NCI-H2196 (cell line): ENCODE results near the gene NAV2.
A peak's percentile ranks its signal among the peaks of the same experiment; 100 is the strongest.

Experiments
- DNase-seq: peaks from one replicate; lab custom pipeline; 2025; ENCODE audit not compliant: unreplicated experiment; lab: John Stamatoyannopoulos, UW

The NAV2 gene

DNA sequence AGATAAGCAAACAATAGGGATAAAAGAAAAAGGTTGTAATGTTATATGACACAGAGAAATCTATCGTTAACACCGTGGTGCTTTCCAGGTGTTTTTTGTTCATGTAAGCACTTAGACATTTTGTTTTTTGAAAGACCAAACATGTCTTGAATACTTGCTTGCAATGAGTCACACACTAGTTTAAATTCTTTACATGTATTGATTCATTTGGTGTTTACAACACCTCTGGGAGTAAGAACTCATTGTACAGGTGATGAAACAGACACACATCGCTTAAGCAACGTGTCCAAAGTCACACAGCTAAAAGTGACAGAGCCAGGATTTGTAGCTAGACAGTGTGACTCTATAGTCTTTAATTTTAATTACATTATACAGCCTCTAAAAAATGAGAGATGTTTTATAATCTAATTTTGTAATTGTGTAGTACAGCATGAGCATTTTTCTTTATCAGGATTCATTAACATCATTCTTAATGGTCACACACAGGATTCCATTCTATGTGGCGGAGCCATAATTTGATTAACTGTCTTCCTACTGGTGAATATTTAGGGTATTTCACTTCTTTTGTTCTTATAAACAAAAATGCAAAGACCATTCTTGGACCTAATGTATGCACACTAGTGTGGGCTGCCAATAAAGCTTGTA lies 298.8 kb downstream of the NAV2 start:
- DNase-seq, result no peak

DNA sequence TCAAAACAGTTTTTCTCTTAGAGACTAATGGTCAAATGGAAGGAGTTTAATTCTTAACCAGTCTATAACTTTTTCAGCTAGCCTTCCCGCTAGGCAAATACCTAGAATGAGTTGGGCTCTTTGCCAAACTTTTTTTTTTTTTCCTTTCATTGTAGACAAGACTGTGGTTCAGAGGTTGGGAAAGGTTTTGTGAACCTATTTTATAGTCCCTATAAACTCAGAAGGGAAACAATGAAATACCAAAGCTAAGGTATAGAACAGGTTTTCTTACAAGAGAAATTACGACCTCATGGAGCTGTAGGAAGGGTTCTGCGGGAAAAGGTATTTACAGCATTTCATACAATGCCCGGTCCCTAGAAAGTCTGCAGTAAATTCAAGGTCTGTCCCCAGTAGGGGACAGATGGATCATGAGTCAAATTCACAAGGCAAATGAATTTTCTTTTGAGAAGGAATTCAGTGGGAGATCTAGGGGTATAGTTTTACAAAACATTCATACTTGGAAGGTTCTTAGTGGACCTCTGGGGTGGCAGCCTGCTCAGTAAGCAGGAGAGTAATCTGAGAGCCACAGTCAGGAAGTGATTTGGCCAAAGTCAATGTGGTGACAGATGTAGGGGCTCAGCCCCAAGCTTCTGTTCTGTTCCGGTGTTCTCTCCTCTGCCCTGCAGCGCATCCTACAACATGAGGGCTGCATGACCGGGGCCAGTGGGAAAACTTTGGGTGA lies 300.9 kb downstream of the NAV2 start:
- peak; percentile 55 for DNase-seq

DNA sequence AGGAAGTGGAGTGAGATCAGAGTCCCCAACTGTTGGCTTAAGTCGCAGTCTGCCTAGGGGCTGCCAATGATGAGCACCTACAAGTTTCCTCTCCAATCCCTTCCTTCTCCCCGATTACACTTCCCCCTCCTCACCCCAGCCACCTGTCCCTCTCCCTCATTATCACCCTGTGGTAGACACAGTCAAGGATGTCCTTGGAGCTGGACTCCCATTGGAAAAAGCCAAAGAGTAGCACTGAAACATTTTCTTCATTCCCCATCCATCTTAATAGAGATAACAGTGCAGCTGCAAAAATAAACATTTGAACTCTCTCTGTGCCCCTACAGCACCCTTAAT lies 301.4 kb downstream of the NAV2 start:
- DNase-seq, result no peak

DNA sequence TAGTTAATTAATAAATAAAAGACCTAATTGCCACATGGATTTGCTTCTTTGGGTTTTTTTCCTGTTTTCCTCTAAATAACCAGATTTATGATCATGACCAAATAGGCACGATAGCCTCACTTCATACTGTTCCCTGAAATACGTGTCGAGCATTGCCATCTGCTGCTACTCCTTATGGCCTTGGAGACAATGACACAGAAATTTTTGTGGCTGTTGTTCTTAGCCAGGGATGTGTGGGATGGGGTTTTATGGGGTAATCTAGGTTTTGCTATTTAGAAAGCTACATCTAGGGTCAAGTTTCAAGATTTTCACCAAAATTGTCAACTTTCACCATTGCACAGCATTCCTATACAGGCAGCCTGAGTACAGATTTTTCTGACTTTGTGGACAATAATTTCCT lies 302.5 kb downstream of the NAV2 start:
- no peak for DNase-seq

DNA sequence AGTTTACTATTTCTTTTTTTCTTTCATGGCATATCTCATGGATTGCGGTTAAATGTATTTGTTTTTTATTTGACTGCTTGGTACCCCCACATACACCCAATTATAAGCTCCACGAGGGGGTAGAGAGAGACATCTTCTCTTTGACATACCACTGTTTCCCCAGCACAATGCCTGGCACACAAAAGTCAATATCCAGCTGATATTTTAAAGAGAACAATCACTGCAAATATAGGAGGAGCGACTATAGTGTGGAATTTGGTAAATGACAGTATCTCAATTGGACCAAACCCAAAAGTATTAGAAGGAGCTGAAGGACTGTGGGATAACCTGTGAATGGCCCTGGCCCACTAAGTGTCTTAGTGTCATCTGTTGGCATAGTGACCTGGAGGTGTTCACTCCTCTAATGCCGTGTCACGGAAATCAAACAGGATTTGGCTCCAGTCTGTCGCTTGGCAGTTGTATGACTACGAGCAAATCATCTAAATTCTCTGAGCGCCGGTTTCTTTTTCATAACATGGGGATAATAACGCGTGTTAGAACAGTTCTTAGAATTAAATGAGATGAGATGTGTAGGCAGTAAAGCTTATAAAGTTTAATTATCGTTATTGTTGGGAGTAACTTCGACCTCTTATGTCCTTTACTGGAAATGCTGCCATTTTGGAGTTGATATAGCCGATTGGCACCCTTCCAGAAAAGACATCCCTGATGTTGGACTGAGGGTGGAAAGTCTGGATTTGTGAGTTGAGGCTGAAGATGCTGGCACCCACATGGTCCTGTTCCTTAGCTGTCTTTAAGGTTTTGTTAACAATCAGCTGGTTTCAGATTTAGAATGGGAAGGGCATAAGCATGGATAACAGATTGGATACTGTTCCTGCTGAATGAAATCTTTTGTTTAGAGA lies 303.1 kb downstream of the NAV2 start:
- peak; percentile 59 for DNase-seq

DNA sequence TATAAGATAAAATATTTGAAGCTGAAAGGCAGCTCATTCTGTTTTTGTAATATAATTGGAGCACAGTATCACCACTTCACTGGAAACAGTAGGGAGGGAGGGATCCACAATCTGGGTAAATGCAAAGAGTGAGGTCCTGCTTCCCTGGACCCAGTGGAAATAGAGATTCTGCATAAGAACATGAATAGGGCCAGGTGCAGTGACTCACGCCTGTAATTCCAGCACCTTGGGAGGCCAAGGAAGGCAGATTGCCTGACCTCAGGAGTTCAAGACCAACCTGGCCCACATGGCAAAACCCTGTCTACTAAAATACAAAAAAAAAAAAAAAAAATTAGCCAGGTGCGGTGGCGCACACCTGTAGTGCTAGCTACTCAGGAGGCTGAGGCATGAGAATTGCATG lies 303.9 kb downstream of the NAV2 start:
- no peak for DNase-seq

DNA sequence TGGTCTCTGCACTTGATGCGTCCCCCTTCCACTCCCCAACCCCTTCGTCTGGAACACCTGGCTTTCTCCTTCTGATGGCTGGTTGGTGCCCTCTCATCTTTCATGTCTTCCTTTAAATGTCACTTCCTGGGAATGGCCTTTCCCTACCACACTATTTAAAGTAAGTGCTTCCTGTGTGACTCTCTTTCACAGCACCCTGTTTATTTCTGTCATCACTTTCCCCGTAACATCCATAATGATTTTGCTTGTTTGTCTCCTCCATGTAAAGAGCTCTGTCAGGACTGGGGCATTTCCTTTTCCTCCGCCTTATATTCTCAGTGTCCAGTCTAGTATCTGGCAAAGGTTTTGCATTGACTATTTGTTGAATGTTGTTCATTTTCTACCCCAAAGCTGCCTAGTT lies 304.7 kb downstream of the NAV2 start:
- DNase-seq, result no peak

DNA sequence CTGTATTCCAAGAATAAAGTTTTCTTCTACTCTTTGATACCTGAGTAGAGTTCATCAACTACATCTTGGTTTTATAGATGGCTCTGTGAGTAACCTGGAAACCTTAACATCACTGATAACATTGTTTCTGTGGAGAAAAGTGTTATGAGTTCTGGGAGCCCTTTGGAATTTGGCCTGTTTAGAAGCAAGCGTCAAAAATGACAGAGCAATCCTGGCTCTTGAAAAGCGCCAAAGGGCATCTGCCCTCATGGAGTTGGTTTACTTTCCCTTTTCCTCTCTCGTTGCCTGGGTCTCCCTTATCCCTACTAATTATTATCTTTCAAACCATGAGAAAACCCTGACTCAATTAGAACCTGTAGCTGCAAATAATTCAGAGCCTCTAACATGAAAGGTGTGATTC lies 307.6 kb downstream of the NAV2 start:
- no peak for DNase-seq

DNA sequence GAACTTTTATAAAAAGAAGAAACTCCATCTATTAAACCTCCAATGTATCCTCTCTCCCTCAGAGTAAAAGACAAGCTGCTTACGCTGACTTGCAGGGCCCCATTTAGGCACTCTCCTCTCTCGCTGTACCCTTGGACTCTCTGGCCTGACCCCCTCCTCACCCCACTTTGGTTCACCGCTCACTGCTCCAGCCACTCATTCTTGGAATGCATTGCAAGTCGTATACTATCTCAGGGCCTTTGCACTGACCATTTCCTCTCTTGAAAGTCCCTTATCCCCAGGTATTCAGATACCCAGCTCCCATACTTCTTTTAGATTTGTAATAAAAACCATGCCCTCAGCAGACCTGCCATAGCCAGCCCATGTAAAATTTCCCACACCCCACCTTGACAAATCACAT lies 308.1 kb downstream of the NAV2 start:
- no peak for DNase-seq

DNA sequence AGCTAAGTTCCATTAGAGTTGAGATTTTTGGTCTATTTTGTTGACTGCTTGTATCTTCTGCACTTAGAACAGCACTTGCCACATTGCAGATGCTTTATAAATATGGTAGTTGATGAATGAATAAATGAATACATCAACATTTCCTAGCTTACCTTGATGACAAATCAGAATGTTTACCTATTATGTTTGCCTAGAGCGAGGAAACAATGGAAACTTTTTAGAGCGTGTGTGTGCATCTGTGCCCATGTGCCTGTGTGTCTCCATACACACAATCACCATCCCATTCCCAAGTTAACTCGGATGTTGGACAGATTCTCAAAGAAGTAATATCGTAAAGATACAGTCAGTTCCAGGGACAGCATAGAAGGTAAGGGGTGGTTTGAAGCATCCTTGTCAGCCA lies 308.6 kb downstream of the NAV2 start:
- no peak for DNase-seq

DNA sequence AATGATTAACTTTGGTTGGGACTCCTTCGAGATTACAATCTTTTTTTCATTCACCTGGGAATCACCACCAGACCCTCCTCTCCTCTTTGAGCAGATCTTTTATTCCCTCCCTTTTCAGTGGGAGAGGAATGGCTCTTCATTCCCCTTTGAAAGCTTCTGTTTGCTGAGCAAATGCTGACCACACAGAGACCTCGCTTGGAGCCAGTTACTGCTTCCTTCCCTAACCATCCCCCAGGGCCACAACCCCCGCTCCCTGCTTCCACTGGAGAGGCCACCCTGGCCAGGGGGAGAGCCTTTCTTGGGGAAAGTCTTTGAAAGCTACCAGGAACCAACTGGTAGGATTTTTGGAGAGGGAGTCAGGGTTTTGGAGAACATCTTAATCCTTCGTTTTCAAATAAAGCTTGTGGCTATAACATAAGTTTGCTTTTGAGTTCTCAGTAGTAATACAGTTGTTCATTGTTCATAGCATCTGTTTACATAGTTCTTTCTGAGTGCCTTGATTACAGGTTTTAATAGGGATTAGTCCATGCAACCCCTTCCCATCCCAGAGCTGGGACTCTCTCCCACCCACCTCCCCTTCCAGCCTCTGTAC lies 309.2 kb downstream of the NAV2 start:
- DNase-seq, result no peak

DNA sequence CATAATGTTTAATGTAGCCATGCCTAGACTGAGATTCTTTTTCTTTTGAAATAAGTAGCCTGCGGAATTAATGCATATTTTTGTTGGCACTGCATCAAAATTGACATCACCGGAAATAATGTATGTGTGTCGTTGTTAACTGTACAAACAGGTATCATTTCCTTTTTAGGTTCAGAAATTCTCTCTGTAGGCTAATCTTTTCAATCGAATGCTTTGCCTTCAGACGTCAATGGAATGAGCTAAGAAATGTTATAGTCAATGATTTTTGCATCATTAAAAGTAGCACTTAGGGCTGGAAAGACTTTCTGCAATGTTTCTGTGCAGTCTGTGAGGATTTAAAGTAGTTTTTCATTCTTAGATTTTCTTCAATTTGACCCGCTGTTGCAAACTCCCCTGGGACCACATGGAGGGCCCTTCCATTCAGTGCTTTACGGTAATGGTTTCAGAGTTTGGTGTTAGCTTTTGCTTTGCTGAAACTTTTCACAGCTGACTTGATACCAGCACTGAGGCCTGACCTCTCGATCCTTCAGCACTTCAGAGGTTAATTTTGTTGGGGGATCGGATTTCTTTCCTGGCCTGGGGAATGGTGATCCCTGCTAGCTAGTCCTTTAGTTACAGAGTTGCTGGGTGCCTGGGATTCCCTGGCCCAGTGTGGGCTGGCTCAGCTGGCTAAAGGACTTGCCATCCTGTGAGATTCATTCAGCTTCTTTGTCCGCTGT lies 309.9 kb downstream of the NAV2 start:
- DNase-seq, result peak; percentile 34

DNA sequence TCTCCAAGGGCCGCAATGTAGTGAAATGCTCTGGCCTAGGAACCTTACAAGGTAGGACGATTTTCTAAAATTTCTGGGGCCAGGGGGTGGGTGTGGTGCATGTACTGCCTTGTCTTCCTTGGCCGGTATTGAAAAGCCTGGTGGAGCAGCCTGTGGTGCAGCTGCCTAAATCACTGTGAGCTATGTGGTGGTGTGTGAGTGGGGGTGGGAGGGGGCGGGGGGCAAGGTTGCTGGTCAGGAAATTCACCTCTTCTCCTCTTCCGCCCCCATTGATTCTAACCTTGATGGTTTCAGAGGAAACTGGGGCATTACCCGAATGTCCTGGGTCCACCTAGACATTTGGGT lies 310.4 kb downstream of the NAV2 start:
- no peak for DNase-seq

DNA sequence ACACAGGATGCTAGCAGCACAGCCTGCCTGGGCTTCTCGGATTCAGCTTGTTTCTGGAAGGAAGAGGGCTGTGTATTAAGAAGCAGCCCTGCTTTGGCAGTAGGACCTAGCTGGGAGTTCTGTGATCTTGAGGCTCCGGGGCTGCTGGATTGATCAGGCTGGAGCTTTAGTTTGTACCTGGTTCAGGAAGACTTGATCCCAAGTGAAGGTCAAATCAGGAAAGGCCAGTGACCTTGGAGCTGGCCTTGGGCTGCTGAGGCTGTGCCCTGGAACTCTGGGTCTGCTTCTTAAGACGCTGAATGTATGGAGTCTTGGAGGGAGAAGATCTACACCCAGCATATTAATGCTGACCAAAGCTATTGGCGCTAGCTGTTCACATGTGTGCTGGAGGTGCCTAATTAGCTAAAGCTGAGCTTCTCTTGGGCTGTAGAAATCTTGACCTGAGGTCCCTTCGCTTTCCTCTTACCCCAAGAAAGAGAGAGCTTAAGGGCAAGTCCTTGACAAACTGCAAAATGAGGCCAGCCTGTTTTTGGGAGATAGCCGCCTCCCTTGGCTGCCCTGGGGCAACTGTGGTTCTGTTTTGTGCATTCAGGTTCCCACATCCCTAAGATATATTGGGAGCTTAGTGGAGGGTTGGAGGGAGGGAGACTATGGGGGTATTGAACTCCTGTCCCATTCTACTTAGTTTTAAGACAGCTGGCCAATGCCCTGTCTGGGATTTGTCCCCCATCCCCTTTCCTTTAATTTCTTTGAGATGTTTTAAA lies 311.7 kb downstream of the NAV2 start:
- no peak for DNase-seq

DNA sequence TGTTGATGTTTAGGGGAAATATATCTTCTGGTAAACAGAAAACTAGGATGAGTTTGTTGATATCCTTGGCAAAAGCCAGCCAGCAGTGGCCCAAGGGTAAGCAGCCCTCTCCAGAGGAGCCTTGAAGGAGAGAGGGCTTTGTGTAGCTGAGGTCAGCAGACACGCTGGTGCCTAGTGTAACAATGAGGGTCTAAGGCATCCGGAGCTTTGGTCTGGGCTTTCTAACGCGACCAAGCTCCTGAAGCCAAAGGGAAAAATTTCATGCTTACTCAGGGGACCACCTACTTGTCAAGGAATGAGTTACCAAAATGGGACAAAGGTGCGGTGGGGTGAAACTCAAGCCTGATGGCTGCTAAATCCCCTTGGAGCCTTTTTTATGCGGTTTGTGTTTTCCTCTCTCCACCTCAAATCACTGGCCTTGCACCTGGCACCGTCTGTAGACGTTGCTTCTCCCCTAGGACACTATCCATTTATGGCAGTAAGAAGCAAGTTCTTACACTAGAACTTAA lies 312.7 kb downstream of the NAV2 start:
- no peak for DNase-seq

DNA sequence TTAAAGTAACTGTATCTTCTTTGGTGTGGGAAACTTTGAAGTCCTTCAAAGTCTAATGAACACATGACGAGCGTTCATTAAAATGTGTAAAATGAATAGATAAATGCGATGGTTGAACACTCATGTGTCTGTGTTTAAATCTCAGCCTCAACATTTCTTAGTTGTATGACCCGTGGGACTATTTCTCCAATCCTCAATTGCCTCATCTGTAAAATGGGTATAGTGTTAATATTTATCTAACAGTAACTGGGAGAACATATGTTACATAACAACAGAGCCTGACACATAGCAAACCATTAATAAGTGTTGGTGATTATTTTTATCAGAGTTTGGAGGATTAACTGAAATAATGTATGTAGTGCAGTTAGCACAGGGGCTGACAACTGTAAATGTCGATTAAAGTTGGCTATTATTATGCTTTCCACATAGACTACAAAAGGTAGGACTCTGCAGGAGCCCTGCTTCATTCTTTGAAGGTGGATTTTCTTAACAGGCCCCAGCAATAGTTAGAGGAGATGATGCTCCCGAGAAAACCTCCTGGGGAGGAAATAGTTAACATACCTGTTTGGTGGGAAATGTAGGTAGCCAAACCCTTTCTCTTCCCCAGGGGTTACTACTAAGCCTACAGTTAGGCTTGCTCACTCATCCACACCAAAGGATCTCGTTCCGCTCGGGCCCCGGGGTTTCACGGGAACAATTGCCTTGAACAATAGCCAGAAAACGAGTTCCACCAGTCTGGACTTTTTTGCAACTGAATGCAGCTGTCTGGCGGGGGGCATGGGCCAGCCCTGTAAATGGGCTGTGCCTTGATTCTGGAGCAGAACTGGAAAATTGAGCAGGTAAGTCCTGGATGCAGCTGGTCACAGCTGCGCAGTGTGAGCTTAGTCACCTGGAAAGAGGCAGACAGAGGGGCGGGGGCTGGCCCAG lies 314.3 kb downstream of the NAV2 start:
- DNase-seq, result peak; percentile 72

DNA sequence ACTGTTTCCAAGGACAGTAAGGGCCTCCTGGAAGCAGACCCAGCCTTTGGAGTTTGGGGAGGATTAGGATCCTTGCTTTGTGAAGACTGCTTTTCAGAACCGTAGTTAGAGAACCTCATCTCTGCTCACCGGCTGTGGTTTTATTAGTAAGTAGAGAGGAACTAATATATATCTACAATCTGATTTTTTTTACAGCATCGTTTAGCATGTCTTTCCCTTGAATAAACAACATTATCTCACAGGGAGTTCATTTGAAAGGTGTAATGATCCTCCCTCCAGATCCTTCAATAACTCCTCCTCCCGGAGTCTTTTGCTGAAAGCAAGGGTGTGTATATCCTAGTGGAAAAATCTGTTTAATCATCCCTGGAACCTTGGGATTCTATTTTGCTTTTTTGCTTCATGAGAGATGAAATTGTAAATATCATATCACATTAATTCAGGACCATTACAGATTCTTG lies 314.9 kb downstream of the NAV2 start:
- DNase-seq, result no peak

DNA sequence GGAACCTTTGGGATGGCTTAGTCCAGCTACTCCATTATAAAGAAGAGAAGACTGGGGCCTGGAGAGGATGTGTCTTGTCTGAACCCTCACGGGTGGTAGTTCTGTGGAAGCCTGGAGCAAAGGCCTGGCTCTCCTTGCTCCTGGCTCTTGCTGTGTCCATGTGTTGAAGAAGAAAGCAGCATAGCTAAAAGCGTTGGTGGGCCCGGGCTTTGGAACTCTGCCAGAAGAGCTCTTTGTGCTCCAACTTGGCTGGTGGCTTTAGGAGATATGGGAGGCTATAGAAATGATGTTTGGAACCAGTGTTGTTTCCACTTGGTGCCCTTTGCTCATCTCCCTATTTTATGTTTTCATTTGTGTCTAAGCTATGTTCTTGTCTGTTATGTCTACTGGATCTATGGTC lies 316.6 kb downstream of the NAV2 start:
- no peak for DNase-seq

DNA sequence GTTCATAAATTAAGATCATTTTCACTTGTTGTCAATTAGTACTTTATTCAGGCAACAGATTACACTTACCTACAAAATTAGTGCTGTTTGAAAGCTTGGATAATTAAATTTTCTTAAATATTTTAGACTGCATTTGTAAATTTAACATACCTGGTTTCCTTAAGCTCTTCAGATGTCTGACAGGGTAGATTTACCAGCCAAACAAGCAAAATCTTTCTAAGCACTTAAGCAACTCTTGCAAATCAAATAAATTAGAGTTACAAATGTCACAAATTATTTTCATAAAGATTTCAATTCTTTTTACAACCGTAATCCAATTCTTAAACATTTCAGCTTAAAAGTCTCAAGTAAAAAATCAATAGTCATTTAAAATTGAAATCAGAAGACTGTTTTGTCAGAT lies 317.8 kb downstream of the NAV2 start:
- DNase-seq, result no peak
